H1 (cell line): ENCODE data around the gene ZGRF1. TPM values are rescaled to one million over a fixed set of nuclear protein-coding genes. Genes with fewer than 3 reads are reported as not detected.

Experiments
- CTBP2 ChIP-seq: IDR thresholded peaks from 2 replicates; pipeline ENCODE4 v1.7.0; 2011; ENCODE audit warnings: borderline replicate concordance, mild to moderate bottlenecking, moderate library complexity, mixed read lengths, low read length; ENCODE audit not compliant: insufficient read depth, insufficient read length
- RBBP5 ChIP-seq: IDR thresholded peaks from 2 replicates; pipeline ENCODE4 v1.7.1; 2012; ENCODE audit warnings: low read depth, mild to moderate bottlenecking, inconsistent platforms, low read length, moderate library complexity, borderline replicate concordance
- SIX5 ChIP-seq: IDR thresholded peaks from 2 replicates; pipeline ENCODE4 v1.6.1; 2011; ENCODE audit warnings: mild to moderate bottlenecking, low read depth, low read length
- SP1 ChIP-seq: IDR thresholded peaks from 2 replicates; pipeline ENCODE4 v1.6.1; 2011; ENCODE audit warnings: low read depth, low read length
- TAF7 ChIP-seq: optimal IDR thresholded peaks from 2 replicates; pipeline ENCODE3; 2011; ENCODE audit warnings: low read depth, mild to moderate bottlenecking, inconsistent platforms, low read length, moderate library complexity, borderline replicate concordance
- TEAD4 ChIP-seq: IDR thresholded peaks from 2 replicates; pipeline ENCODE4 v1.6.1; 2012; ENCODE audit warnings: low read depth, low read length, inconsistent platforms, mixed read lengths
- ZNF274 ChIP-seq: IDR thresholded peaks from 2 replicates; pipeline ENCODE4 v1.7.0; 2012; ENCODE audit warnings: low read length, borderline replicate concordance; ENCODE audit errors: extremely low read depth
- polyA plus RNA-seq, 7 experiments: library from polyadenylated mRNA; depleted of rRNA in 3 of 7; stranded (reverse) in 5 of 7; unstranded in 2 of 7; fragments of >200 nt in 5 of 7; fragments of 200-250 nt in 2 of 7; gene quantifications; 1 replicate in 5 of 7; 2 replicates in 1 of 7; 4 replicates in 1 of 7; pipeline versions ENCODE4 v1.2.1 to v1.2.3, GENCODE V29; 2011 to 2013; ENCODE audit warnings: missing spikeins in 2 of 7, mixed read lengths in 2 of 7
- total RNA-seq: library from RNA; stranded (reverse); fragmentation: NEBNext Ultra II Directional; extraction: Animal tissue kit (Norgen Biotek cat#: 25700); gene quantifications from 2 replicates; pipeline ENCODE4 v1.2.1, GENCODE V29; 2021
- TF ChIP-seq, protein P1 (sequence below): IDR thresholded peaks from 2 replicates; pipeline ENCODE4 v1.6.1; 2012; ENCODE audit warnings: inconsistent platforms

Gene ZGRF1
- total and polyA plus RNA-seq, 2 of the 8 experiments (the other 6 are each of a cell fraction or from before 2014, with no cell fraction given), result 12.0 to 44.6 TPM

- TF ChIP-seq SIX5 (no peak), CTBP2 (no peak), TAF7 (peak; percentile 4), ZNF274 (no peak), RBBP5 (no peak), SP1 (no peak), TEAD4 (no peak)
- TF ChIP-seq, protein P1, sequence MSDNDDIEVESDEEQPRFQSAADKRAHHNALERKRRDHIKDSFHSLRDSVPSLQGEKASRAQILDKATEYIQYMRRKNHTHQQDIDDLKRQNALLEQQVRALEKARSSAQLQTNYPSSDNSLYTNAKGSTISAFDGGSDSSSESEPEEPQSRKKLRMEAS, result no peak
Observed at GRCh38 chr4:112655270-112655669, 18.6 kb upstream of the ZGRF1 start (continued).
